ENCODE measurements around the gene UBAC2.
A peak's percentile ranks its signal among the peaks of the same experiment; 100 is the strongest.
"Not testable (repeated sequence)": the region's sequence is repeated elsewhere in the genome, so short reads cannot be mapped to it uniquely, and the experiment has no call there.

The UBAC2 gene

DNA sequence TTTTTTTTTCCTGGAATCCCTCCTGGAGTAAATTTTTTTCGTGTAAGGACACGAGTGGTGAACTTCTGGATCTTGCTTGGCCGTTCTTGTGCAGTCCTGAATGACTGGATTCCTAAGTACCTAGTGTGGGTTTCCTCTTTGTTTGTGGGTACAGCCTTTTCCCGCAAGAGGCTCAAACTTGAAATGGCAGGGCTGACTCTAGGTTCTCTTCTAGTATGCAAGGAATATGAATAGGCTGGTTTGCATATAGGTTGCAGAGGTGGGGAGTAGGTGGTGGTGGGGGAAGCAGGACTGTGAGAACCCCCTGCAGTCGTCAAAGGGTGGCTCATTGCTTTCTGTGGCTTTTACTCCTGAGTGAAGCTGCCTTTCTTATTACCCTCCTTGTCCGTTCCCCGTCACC lies 13.6 kb downstream of the UBAC2 start:
- no peak for DNase-seq (ENCODE audit: low read depth in 2 of 2)

DNA sequence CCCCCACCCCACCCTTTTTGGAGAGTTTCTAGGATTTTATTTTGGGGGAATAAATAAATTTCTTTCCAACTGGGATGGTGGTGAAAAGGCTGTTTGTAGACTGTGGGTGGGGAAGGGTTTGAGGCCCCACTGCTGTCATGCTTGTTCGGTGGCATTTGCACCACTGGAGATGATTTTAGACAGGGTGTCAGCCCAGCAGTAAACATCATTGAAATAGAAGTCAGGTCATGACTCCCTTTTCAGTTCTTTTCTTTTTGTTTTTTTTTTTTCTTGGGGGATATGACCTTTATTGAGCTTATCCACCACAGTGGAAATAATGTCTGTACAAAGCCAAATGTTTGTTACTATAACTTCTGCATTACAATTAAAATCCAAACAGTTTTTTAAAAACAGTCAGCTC lies 14.1 kb downstream of the UBAC2 start:
- no peak for DNase-seq (ENCODE audit: low read depth in 2 of 2)

DNA sequence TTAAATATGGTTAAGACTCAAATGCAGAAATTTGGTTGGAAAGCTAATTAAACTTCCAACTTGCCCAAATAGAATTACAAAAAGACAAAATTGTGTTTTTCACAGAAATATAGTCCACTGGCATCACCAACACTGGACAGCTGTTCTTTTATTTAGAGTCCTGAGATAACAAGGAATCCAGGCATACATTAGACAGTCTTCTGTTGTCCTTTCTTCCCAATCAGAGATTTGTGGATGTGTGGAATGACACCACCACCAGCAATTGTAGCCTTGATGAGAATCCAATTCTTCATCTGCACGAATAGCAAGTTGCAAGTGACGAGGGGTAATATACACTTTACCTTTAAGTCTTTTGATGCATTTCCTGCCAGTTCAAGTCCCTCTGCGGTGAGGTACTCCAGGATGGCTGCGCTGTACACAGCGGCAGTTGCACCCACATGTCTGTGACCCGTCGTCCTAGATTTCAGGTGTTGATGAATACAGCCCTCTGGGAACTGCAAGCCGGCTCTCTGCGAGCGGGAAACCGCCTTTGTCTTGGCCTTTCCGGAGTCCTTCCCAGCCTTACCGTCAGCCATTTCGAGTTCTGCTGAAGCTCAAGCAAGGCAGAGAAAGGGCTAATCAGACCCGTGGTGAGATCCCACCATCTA lies 14.7 kb downstream of the UBAC2 start:
- peak in 1 of 2 donors; percentile 19 for DNase-seq (ENCODE audit: low read depth in 2 of 2)

DNA sequence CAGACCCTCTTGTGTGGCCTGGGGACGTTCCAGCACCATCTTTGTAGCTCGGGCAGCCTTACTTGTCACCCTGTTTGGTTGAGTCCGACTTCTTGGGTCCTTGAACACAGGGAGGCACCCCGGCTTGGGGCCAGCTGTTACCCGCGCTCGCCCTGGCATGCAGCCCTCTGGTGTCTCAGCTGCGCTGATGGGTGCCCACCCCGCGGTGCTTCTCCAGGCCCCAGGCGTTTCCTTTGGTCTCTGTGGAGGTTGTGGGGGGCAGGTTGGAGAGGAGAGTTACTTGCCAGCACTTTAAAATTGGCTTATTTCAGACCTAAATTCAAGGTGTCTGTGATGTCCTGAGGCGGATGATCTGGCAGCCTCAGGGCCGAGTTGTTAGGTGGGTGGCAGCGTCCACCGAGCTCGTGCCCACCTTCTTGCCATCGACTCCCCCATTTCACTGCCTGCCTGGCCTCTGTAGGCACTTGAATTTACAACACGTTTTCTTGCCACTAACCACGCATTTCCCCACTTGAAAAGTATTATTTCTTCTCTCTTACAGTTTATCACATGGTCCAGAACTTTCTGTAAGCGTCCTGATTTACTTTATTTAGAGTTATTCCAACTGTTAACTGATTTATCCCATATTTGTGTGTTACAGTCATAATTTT lies 16.9 kb downstream of the UBAC2 start:
- no peak for DNase-seq (ENCODE audit: low read depth in 2 of 2)

DNA sequence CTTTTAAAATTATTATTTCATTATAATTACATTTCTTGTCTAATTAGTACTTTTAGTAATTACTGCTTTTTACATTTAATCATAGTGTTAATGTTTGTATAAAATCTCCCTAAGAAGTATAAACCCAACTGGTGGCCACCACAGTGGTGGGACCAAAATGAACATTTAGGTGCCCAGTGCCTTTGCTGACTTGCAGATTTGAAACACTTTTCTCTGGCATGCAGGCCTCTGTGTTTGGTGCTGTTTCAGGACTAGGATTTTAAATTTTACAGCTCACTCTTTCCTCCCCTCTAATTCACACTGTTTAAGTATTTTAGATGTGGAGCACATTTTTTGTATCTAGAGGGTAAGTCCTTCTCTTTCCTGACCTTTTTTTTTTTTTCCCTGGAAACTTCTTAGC lies 17.5 kb downstream of the UBAC2 start:
- no peak for DNase-seq (ENCODE audit: low read depth in 2 of 2)

DNA sequence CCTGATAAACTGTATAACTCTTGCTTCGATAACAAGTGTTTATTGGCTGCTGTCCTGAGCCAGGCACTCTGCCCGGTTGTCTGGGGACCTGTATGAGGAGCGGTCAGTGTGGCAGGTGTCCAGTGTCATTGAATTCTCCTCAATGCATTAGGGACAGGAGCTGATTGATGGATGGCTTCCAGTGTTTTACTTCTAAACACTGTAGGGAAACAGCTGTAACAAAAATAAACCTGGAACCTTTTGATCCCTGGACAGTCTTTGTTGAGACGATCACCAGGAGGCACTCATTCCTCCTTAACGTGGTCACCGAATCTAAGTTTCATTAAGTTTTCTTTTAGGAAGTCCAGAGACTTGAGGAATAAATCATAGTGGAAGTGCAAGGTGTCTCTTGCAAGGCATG lies 17.9 kb downstream of the UBAC2 start:
- no peak for DNase-seq (ENCODE audit: low read depth in 2 of 2)

DNA sequence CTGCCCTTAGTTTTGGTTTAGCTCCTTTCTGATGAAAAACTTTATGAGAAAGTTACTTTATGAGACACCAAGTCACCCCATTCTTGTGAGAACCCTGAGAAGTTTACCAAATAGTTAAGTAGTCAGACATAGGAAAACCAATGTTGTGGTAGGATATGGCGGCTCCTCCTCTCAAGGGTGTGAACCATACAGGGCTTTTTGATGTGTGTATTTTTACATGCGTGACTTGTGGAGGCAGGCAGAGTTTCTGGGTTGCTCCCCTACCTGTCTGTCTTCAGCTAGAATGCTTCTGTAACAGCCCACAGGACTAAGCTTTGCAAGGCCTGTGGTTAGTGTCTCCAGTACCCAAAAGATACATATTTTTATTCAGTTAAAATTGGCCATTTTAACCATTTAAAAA lies 18.3 kb downstream of the UBAC2 start:
- DNase-seq (ENCODE audit: low read depth in 2 of 2) = peak in 1 of 2 donors; percentile 30

DNA sequence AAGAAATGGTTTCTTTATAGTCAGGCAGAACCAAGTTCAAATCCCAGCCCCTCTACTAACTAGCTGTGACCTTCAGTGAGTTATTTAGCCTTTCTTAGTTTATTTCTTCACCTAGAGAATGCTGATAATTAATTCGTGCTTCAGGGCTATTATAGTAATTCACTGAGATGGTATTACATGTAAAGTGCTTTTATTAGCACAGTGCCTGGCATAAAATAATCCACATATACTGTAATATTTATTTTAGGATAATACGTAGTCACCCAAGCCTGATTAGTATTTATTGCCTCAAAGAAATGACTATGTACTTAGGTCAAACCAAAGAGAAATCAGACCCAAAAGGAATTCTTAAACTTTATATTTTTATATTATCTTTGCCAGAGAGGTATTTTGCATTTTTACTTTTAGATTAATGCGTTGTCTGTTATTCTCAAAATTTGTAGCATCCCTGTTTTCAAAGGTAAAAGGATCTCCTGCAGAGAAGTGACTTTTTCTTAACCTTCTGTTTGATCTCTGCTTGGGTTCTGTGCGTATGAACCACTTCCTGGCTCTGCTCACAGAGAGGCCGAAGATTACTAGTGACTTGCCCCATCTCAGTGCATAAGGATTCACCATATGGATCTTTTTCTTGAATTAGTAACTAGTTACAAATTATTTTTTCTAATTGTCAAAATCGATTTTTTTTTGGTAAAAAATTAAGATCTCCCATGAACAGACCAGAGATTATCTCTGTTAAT lies 19.7 kb downstream of the UBAC2 start:
- no peak for DNase-seq (ENCODE audit: low read depth in 2 of 2)

DNA sequence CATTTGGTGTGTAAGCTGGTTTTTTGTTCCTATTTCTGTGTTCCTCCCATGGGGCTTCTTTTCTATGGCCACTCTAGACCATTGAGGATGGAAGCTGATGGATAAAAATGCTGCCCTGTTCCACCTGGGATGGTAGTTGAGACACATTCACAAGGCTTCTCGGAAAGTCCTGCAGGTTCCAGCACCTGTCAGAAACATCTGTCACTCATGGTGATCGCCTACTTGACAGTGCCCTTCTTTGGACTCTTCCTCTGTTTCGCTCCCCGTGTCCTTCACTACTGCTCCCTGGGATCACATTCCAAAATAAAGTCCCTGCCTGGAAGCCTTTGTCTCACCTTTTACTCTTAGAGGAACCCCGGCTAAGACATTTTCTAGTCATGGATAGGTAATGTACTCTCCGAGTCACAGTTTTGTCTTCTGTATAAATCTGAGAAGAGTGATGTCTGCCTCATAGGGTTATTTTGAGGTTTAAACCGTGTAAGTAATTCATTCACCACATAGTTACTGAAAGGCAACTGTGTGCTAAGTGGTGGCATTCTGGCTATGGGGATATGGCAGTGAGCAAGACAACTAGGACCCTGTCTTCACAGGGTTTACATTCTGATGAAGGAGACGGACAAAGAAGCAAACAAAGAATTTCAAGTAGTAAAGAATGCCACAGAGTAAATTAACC lies 21.0 kb downstream of the UBAC2 start:
- DNase-seq (ENCODE audit: low read depth in 2 of 2) = no peak

DNA sequence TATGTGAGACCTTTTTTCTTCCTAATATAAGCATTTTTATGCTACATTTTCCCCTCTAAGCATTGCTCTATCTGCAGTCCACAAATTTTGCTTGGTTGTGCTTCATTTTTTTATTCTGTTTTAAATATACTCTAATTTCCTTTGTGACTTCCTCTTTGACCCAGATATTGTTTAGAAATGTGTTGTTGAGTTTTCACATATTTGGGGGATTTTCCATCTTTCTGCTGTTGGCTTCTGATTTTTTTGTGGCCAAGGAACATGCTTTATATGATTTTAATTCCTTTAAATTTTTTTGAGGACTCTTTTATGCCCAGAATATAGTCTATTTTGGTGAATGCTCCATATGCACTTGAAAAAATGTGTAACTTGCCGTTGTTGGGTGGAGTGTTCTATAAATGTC lies 22.9 kb downstream of the UBAC2 start:
- DNase-seq (ENCODE audit: low read depth in 2 of 2) = no peak

DNA sequence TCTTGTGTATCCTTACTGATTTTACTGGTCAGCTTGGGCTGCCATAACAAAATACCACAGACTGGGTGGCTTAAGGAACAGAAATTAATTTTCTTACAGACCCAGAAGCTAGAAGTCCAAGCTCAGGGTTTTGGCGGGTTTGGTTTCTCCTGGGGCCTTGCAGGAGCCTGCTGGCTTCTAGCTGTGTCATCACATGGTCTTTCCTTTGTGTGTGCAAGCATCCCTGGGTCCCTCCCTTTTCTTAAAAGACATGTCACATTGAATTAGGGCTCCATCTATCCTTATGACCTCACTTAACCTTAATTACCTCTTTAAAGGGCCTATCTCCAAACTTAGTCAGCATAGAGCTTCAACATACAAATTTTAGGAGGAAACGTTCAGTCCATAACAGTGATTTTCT lies 23.4 kb downstream of the UBAC2 start:
- no peak for DNase-seq (ENCODE audit: low read depth in 2 of 2)

DNA sequence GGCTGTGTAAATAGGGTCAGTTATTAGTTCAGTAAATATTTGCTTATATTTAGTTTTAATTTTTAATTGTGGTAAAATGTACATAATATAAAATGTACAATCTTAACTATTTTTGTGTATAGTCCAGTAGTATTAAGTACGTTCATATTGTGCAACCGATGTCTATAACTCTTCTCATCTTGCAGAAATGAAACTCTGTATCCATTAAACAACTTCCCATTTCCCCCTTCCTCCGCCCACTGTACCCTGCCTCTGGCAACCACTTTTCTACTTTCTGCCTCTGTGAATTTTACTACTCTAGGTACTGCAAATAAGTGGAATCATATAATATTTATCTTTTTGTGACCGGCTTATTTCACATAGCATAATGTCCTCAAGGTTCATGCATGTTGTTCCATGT lies 24.4 kb downstream of the UBAC2 start:
- no peak for DNase-seq (ENCODE audit: low read depth in 2 of 2)

DNA sequence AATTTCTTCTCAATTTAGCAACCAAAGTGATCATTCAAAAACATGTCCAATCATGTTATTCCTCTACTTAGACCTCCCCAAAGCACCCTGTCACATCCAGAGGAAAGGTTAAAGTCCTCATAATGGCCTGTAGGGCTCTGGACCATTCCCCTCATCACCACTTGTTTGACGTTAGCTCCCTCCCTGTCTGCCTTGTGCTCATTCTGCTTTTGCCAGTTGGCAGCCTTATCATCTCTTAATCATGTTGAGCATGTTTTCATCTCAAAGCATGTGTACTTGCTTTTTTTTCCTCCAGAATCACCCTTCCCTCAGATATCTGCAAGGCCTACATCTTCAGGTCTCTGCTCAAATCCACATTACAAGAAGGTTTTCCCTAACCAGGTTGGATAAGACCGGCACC lies 25.9 kb downstream of the UBAC2 start:
- DNase-seq (ENCODE audit: low read depth in 2 of 2) = no peak

DNA sequence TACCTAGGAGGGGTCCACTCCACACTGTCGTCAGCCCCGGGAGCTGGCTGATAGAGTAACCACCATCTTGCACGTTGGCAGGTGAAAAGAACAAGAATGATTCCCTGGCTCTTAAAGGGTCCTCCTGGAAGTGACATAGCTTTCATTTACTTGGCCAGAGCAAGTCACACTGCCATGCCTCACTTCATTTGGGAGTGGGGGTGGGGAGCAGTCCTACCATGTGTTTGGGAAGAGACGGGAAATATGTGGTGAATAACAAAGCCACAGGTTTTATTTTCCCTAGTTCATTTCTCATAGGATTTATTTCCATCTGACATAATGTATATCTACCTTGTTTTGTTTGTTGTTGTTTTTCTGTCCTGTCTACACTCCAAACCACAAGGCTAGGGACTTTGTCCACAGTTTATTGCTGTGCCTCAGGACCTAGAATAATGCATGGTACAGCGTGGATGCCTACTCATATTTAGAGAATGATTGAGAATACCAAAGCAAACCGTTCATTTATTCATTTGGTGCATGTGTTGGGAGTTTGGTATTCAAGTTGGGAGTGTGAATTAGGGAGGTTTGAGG lies 26.8 kb downstream of the UBAC2 start:
- DNase-seq (ENCODE audit: low read depth in 2 of 2) = no peak

DNA sequence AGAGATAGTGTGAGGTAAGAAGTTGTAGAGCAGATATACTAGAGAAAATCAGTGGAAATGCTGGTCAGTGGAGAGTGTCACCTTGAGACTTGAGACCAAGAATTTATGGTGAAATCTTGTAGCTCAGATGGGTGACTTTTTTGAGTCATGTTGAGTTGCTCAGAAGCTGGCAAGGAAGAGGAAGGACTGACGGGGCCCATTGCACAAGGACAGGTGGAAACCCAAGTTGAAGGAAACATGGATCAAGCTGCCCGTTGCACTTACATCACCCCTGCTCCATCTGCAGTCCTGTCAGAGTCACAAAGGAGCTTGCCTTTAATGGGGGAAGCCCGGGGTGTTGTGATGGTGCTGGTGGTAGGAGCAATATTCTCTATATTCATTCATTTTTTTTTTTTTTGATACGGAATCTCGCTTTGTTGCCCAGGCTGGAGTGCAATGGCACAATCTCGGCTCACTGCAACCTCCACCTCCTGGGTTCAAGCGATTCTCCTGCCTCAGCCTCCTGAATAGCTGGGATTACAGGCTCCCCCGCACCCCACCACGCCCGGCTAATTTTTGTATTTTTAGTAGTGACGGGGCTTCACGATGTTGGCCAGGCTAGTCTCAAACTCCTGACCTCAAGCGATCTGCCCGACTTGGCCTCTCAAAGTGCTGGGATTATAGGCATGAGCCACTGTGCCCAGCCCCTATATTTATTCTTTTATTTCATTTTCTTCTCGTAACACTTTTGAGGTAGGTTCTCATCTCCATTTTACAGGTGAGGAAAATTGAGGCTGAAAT lies 27.4 kb downstream of the UBAC2 start:
- DNase-seq (ENCODE audit: low read depth in 2 of 2) = no peak

DNA sequence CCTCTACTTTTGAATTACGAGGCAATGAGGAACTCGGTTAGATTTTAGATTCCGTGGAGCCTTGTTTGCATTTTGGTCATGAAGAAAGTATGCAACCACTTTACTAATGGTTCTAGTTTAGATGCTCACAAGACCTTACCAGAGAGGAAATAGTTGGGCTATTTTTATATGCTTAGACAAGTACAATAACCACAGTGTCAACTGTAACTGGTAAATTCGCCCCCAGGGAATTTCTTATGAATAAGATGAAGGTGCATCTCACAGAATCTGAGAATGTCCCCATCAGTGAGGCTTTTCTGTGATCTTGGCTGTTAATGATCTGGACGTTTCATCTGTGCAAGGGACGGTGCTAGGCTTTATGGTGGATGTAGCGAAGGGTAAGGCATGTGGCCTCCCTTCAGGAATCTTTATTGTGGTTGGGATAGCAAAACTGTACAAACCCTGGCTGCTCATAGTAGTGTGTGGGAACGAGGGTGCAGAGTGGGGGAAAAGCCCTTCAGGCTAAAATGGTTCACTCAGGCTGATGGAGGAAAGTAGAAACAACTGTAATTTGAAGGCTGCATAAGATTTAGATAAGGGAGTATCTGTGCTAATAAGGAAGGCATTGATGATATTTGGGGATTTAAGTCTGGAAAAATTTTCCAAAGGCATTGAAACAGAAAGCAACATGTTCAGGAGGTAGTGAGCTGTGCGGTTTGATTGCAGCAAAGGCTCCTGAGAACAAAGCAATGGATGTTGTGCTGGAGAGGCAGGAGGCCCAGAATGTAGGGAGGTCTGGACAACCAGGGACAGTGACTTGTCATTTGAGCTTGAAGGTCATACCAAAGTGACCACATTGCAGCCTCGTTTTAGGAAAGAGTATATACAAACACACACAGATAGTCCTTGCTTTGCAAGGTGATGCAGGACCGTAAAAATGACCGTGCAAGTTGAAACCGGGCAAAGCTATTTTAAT lies 28.4 kb downstream of the UBAC2 start:
- DNase-seq (ENCODE audit: low read depth in 2 of 2) = no peak

DNA sequence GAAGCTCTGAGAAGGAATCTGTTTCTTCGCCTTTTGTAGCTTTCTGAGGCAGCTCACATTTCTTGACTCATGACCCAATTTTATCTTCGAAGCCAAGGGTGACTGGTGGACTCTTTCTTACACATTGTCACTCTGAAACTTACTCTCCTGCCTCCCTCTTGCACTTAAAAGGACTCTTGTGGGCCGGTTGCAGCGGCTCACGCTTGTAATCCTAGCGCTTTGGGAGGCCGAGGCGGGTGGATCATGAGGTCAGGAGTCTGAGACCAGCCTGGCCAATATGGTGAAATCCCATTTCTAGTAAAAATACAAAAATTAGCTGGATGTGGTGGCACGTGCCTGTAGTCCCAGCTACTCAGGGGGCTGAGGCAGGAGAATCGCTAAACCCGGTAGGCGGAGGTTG lies 29.9 kb downstream of the UBAC2 start:
- DNase-seq (ENCODE audit: low read depth in 2 of 2) = not testable (repeated sequence)

DNA sequence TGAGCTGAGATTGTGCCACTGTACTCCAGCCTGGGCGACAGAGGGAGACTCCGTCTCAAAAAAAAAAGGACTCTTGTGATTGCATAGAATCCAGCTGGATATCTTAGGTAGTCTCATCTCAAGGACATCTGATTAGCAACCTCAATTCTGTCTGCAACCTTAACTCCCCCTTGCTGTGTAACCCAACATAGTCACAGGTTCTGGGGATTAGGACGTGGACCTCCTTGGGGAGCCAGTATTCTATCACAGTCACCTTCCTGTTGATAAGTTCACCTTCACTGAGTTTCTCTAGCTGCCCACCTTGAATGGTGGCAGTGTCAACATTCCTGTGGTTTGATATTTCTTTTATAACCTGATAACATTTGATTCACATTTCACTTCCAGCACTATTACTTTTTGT lies 30.3 kb downstream of the UBAC2 start:
- DNase-seq (ENCODE audit: low read depth in 2 of 2) = no peak

DNA sequence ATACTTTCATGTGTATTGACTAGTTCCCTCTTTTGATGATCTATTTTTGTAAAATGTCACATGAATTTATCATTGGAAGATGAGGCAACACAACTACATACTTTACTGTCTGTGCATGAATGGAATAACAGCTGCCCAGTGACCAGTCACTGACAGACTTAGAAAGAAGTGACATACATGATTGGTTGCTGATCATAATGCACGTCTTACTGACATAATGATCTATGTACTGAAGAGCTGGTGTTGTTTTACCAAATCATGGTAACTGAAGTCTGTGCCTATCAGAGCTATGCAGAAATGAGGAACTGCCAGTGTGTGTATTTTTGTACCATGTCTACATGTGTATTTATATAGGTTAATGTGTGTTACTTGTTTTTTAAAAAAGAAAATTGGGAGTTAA lies 31.1 kb downstream of the UBAC2 start:
- no peak for DNase-seq (ENCODE audit: low read depth in 2 of 2)

DNA sequence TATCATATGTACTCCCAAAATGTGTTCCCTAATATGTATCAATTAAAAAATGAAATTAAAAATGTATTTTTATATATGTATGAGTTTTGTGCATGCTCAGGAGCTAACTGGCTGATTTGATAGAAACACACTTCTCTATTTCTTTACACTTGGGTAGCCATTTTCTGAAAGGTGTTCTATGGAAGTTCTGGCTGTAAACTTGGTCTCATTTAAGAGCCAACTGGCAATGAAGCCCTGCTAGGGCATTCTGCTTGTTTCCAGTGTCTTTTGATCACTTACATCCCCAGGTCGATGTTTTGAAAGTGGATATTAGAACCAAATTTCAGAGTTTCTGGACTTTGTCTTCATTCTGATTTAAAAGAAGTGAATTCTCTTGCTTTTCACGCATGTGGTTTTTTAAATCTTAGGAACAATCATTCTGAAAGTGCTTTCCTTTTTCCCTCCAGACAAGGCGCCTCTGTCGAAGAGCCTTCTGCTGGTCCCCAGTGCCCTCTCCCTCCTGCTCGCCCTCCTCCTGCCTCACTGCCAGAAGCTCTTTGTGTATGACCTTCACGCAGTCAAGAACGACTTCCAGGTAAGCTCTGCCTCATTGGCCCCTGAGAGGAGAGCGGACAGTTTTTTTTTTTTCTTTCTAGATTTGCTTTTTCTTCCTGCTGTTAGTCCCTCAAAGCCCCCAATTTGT lies 37.5 kb downstream of the UBAC2 start:
- no peak for DNase-seq (ENCODE audit: low read depth in 2 of 2)
